GM19468 (cell line): Measurements from ENCODE around the gene KRTAP5-7.
"Not testable (repeated sequence)": the region's sequence is repeated elsewhere in the genome, so short reads cannot be mapped to it uniquely, and the experiment has no call there.

Experiments used
- ATAC-seq: cut with Tn5 transposase; IDR thresholded peaks from one replicate; pipeline ENCODE4 v1.9.1; 2021; ENCODE audit warnings: mild to moderate bottlenecking, moderate library complexity, moderate number of reproducible peaks; ENCODE audit not compliant: unreplicated experiment; ENCODE audit errors: extremely low read depth

KRTAP5-7 gene

DNA sequence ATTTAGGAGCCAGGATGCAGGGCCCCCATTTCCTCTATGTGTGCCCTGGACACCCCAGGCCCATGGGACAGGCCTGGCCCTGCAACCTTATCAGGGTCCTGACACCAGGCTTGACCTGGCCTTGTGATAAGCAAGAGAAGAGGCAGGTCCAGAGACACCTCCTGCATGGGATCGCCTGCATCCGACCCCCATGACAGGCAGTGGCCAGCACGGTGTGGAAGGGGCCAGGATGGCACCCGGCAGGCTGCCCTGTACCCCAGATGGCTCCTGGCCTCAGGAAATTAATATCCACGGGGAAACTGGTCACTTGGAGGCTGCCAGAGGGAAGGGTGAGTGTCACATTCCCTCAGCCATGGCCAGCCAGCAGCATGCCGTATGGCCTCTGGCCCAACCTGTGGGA, 27.9 kb downstream of the KRTAP5-7 start:
- ATAC-seq: no peak

- ATAC-seq: no peak
Measured at GRCh38 chr11:71555508-71555907, 28.4 kb downstream of the KRTAP5-7 start.

- no peak for ATAC-seq
Measured at GRCh38 chr11:71556018-71556417, 29.0 kb downstream of the KRTAP5-7 start.

DNA sequence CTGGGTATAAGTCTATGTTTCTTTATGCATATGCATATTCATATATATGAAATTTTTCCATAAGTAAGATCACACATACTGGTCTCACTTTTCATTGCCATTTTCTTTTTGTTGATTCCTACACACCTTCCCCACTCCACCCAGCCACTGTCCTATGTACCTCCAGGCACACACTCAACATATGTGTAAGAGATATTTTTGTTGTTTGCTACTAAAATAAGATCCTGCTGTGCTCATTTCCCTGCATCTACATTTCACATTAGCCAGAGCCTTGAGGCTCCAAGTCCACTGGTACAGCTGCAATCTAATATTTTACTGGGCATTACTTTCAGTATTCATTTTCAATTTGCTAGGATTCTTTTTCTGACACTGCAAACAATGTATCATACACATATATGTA, 30.2 kb downstream of the KRTAP5-7 start:
- no peak for ATAC-seq

GRCh38 chr11:71558996-71559395, 31.9 kb downstream of the KRTAP5-7 start:
- no peak for ATAC-seq

DNA sequence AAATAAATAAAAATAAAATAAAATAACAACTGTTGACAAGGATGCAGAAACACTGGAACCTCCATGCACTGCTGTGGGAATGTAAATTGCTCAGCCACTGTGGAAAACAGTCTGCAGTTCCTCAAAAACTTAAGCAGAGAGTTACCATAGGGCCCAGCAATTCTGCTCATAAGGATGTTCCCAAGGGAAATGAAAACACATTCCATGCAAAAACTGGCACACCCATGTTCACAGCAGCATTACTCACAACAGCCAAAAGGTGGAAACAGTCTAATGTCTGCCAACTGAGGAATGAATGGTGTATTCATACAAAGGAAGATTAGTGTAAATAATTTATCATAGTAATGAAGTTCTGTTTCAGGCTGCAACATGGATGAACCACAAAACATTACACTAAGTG, 35.1 kb downstream of the KRTAP5-7 start:
- no peak for ATAC-seq

DNA sequence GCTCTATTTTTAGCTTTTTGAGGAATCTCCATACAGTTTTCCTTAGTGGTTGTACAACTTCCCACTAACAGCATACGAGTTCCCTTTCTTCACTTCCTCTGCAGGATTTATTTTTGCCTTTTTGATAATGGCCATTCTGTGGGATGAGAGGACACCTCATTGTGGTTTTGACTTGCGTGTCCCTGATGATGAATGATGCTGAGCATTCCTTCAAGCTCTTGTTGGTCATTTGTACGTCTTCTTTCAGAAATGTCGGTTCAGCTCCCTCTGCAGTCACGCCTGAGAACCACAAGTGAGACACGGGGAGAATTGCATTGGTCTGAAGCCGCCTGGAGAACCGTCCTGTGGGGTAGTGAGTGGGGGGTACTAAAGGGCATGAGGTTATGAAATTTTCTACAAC, 36.3 kb downstream of the KRTAP5-7 start:
- no peak for ATAC-seq

DNA sequence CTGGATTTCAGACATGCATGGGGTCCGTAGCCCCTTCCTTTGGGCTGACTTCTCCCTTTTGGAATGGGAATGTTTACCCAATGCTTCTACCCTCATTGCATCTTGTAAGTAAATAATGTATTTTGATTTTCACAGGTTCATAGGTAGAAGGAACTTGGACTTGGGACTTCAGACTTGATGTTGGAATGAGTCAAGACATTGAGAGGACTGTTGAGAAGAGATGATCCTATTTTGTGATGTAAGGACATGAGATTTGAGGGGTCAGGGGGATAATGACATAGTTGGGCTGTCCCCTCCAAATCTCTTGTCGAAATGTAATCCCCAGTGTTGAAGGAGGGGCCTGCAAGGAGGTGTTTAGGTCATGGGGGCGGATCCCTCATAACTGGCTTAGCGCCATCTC, 37.4 kb downstream of the KRTAP5-7 start:
- no peak for ATAC-seq

GRCh38 chr11:71565263-71565662, 38.2 kb downstream of the KRTAP5-7 start, which contains the start of gene KRTAP5-10:
KRTAP5-10 (plus strand) TSS chr11:71565563; CDS start chr11:71565588, 25 bp downstream.
- no peak for ATAC-seq

DNA sequence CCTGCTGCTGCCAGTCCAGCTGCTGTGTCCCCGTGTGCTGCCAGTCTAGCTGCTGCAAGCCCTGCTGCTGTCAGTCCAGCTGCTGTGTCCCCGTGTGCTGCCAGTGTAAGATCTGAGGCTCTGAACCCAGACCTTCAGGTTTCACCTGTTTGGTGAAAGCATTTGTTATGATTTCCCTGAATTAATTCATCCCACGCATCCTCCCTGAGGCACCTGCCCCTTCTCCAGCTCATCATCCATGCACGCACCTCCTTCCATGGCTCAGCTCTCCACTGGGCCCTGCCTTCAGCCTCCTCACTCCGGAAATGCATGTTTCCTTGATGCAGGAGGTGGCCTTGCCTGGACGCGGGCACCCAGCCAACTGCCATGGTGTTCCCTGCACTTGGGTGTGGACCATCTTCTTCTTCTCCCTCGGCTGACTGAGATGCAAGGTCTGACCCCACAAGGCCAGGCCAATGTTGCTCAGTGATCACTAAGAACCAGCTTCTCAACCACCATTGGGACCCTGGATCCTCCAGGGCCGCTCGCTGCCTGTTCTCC, 39.1 kb downstream of the KRTAP5-7 start:
- no peak for ATAC-seq

GRCh38 chr11:71566626-71567599, 39.8 kb downstream of the KRTAP5-7 start:
- ATAC-seq: not testable (repeated sequence)

DNA sequence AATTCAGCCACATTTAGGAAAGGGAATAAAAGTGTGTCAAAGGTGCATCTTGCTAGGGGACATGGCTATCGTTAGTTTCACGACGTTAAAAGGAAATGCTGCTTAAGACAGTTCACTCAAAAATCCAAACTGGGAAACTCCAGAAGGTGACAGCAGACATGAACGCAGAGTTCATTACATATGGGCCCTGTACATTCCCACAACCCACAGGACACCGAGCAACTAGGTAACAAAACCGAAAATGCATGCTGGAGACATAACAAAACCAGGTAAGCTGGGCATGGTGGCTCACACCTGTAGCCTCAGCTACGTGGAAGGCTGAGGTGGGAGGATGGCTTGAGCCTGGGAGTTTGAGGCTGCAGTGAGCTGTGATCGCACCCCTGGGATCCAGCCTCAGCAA, 40.6 kb downstream of the KRTAP5-7 start:
- not testable (repeated sequence) for ATAC-seq

DNA sequence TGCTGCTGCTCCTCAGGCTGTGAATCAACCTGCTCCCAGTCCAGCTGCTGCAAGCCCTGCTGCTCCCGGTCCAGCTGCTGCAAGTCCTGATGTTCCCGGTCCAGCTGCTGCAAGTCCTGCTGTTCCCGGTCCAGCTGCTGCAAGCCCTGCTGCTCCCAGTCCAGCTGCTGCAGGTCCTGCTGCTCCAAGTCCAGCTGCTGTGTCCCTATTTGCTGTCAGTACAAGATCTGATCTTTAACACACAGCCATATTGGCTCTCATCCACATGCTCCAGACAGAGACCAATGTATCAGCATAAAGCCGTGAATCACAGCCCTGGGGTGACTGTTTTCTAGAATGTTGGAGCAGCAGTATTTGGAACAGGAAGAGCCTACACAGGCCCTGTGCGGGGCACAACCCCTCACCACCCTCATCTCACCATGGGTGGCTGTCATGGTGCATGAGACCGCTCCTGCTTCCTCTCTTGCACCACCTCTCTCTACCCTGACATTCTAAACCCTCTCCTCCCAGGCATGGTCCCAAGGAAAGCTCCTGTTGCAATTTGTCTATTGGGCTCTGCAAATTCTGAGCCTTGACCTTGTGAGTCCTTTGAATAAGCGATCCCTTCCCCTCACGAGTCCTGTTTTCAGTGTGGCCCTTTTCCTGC, 41.8 kb downstream of the KRTAP5-7 start:
- ATAC-seq: no peak

GRCh38 chr11:71571101-71571850, 44.2 kb downstream of the KRTAP5-7 start:
- not testable (repeated sequence) for ATAC-seq

GRCh38 chr11:71572811-71573210, 45.7 kb downstream of the KRTAP5-7 start:
- no peak for ATAC-seq

GRCh38 chr11:71574418-71574817, 47.4 kb downstream of the KRTAP5-7 start:
- ATAC-seq: no peak

DNA sequence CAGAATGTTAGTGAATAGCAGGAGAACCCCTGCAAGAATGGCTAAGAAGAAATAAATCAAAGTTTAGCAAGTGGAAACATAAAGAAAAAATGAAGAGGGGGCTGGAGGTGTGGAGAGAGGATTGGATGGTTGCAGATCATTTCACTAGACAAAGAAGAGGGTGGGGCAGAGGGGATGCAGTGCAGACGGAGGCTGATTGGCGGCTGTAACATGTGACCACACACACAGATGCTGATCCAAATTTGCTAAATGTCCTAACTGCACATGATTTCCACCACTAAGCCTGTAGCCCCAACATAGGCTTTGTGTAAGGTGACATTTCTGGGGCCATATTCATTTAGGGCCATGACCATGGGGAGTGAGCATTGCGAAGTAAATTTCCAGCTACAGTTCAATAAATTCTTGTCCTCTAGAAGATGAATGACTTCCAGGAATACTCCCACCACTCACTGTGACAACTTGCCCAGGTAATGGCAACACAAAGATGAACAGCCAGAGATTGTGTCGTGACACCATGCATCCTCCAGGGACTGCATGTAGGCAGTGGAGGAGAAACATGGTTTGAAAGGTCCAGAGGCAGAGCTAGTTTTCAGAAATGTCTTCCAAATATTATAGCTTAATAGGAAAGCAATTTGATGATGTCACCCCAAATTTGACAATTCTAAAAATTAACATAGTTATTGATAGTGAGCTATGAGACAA, 48.8 kb downstream of the KRTAP5-7 start:
- no peak for ATAC-seq

DNA sequence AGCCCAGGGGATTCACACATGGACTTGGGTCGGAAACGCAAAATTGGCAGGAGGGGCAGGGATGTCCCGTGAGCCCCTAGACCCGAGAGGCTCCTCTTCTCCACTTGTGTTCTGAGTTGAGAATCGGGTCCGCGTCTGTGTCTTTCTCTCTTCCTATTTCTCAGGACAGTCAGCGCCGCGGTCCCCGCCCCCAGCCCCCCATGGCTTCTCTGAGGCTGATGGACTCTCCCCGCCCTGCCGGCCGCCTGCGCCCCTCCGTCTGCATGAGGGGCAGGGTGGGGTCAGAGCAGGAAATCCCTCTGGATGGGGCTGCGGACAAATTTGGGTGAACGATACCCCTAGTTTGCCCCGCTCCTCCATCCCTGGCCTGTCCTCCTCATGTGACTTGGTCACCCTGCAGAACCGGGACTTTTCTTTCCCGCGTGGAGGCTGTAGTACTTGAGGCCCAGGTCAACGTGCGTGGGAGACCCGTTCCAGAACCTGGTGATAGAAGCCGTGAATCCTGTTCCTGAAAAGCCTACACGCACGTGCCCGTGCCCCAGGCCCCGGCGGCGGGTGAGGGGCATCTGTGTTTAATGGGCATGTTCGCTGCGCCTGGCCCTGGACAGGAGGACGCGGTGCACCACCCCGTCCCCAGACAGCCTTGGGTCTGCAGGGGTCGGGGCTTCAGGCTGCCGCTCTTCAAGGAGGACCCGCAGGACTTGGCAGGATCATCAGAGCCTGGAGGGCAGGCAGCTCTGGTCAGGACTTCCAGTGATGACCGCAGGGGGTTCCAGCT, 49.8 kb downstream of the KRTAP5-7 start:
- not testable (repeated sequence) for ATAC-seq

- no peak for ATAC-seq
Measured at GRCh38 chr11:71577469-71578004, 50.5 kb downstream of the KRTAP5-7 start.
